NCI-H526 (cell line): ENCODE results near the gene SVEP1.
"Not testable (repeated sequence)": the region's sequence is repeated elsewhere in the genome, so short reads cannot be mapped to it uniquely, and the experiment has no call there.

Experiments
- DNase-seq, 2 experiments: peaks; one replicate each; lab custom pipeline; 2025; lab: John Stamatoyannopoulos, UW

Gene SVEP1

GRCh38 chr9:110579034-110579861 is at the start of gene SVEP1:
Gene SVEP1, minus strand, starts transcription at chr9:110579741. Its CDS starts 198 bp downstream, at chr9:110579543.
- DNase-seq, result peak in 1 of 2 experiments; percentile 67

- no peak for DNase-seq
Observed at GRCh38 chr9:110626101-110626829, 46.7 kb upstream of the SVEP1 start.

- peak; percentile 5 to 54 for DNase-seq
Observed at GRCh38 chr9:110623462-110624025, 44.0 kb upstream of the SVEP1 start.

- no peak for DNase-seq
Observed at GRCh38 chr9:110622368-110622767, 42.8 kb upstream of the SVEP1 start.

- no peak for DNase-seq
Observed at GRCh38 chr9:110620726-110621125, 41.2 kb upstream of the SVEP1 start.

GRCh38 chr9:110619831-110620230 is 40.3 kb upstream of the SVEP1 start:
- no peak for DNase-seq

- DNase-seq, result no peak
Observed at GRCh38 chr9:110615498-110615897, 36.0 kb upstream of the SVEP1 start.

- DNase-seq, result not testable (repeated sequence)
Observed at GRCh38 chr9:110614576-110614975, 35.0 kb upstream of the SVEP1 start.

GRCh38 chr9:110606179-110606790 is 26.7 kb upstream of the SVEP1 start:
- DNase-seq, result no peak

GRCh38 chr9:110605565-110605964 is 26.0 kb upstream of the SVEP1 start:
- DNase-seq, result no peak

- no peak for DNase-seq
Observed at GRCh38 chr9:110604171-110604601, 24.6 kb upstream of the SVEP1 start.

GRCh38 chr9:110602281-110602680 is 22.7 kb upstream of the SVEP1 start:
- no peak for DNase-seq

- DNase-seq, result no peak
Observed at GRCh38 chr9:110601098-110601497, 21.6 kb upstream of the SVEP1 start.

- no peak for DNase-seq
Observed at GRCh38 chr9:110599468-110599867, 19.9 kb upstream of the SVEP1 start.

- no peak for DNase-seq
Observed at GRCh38 chr9:110592044-110592830, 12.7 kb upstream of the SVEP1 start.

GRCh38 chr9:110591526-110591925 is 12.0 kb upstream of the SVEP1 start:
- no peak for DNase-seq

- no peak for DNase-seq
Observed at GRCh38 chr9:110590816-110591215, 11.3 kb upstream of the SVEP1 start.

GRCh38 chr9:110588296-110588695 is 8.8 kb upstream of the SVEP1 start:
- DNase-seq, result no peak

GRCh38 chr9:110583237-110583636 is 3.7 kb upstream of the SVEP1 start:
- DNase-seq, result no peak

GRCh38 chr9:110582156-110582555 is 2.6 kb upstream of the SVEP1 start:
- no peak for DNase-seq

GRCh38 chr9:110580850-110581249 is 1.3 kb upstream of the SVEP1 start:
- no peak for DNase-seq

GRCh38 chr9:110579862-110580219 is 300 bp upstream of the SVEP1 start:
- DNase-seq, result peak in 1 of 2 experiments; percentile 19
